Activated T-cell treated with anti-CD3 and anti-CD28 coated beads, Interleukin-2, amount 50 U/mL, for 72 hours (primary cell): ENCODE measurements around the gene YOD1. TPM values are rescaled to one million over a fixed set of nuclear protein-coding genes. Genes with fewer than 3 reads are reported as not detected.

Experiments used
- ATAC-seq, 2 donors: fragments of 150-1000 bp; cut with Tn5 transposase; replicated peaks in 1 of 2; 2 replicates each; pipeline ENCODE4 v1.10.0; 2021; ENCODE audit warnings: moderate library complexity in 2 of 2, mild to moderate bottlenecking in 1 of 2
- DNase-seq, 2 donors: peaks; one replicate each; pipeline ENCODE4 v3.0.0; 2021 to 2022; ENCODE audit warnings: mixed read lengths in 1 of 2
- H3K27ac Mint-ChIP-seq: one replicate; pipeline ENCODE4 v1.8.0; 2022; ENCODE audit warnings: mild to moderate bottlenecking, moderate library complexity, mixed read lengths
- H3K27me3 Mint-ChIP-seq: one replicate; pipeline ENCODE4 v1.8.0; 2022; ENCODE audit warnings: low read depth, mixed read lengths
- H3K36me3 Mint-ChIP-seq, 2 donors: one replicate each; pipeline ENCODE4 v1.8.0; 2022; ENCODE audit warnings: mixed read lengths in 2 of 2, mild to moderate bottlenecking in 1 of 2; ENCODE audit not compliant: insufficient read depth in 2 of 2
- H3K4me1 Mint-ChIP-seq: one replicate; pipeline ENCODE4 v1.8.0; 2022; ENCODE audit warnings: low read depth, mixed read lengths
- H3K4me3 Mint-ChIP-seq, 2 donors: one replicate each; pipeline ENCODE4 v1.8.0; 2022; ENCODE audit warnings: mild to moderate bottlenecking in 2 of 2, mixed read lengths in 2 of 2, moderate library complexity in 2 of 2
- H3K9me3 Mint-ChIP-seq, 2 donors: one replicate each; pipeline ENCODE4 v1.8.0; 2022; ENCODE audit warnings: mixed read lengths in 2 of 2
- total RNA-seq, 2 donors: library from RNA; stranded (reverse); gene quantifications; one replicate each; pipeline ENCODE4 v1.2.3, GENCODE V29; 2022

YOD1 gene
- total RNA-seq, 2 donors from 2014 or later, result 12.6 to 13.2 TPM

DNA sequence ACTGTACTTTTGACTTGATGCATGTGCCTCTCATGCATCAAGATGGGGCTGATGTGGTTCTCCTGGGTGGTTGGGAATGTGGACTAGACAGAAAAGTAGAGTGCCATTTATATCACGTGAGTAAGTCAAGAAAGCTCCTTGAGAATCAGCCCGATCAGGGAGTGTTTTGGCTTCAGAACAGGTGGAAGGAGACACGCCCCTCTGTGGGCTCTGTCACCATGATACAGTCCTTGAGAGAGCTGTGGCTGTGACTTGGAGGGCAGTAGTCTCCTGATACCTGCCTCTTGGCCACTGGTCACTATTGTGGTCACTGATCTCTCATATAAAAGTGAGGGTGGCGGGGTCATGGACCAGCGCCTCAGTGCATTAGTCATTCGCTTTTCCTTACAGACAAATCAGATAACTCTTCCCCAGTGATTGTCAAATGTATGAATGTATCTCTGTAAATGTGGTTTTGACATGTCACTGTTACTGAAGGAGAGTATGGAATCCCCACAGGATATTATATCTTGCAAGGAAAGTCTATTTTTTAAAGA, 28.8 kb upstream of the YOD1 start:
- H3K27ac Mint-ChIP-seq, result no peak overlapping the region
- H3K27me3 Mint-ChIP-seq, result peaks cover 10% of the 10 kb centered on the region
- H3K4me3 Mint-ChIP-seq, result no peak overlapping the region
- peaks cover 5% of the 10 kb centered on the region for H3K4me1 Mint-ChIP-seq
- ATAC-seq, result no peak
- DNase-seq, result no peak
- no peaks in the 10 kb centered on the region for H3K9me3 Mint-ChIP-seq
- no peaks in the 10 kb centered on the region for H3K36me3 Mint-ChIP-seq

DNA sequence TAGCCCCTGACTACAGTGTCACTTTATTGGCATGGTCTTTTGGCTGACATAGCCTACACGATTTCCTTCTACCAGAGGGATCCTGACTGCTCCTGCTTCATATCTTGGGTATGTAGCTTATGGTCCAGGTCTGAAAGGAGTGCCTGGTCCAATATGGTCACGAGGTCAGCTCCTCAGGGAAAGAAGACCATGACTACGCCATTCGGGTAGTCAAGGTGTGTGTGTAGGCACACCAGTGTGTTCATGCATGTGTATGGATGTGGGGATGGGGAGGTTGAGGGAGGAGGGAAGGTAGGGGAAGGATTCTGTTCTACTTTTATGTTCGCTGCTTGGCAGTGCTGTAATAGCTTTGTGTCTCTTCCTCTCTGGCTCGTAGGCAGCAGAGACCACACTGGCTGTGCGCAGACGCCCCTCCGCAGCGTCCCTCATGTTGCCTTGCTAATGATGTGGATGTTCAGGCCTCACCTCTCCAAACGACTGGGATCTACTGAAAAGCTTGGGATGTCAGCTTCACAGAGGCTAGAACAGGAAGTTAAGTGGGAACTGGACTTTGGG, 27.6 kb upstream of the YOD1 start:
- H3K4me1 Mint-ChIP-seq, result no peaks in the 10 kb centered on the region
- no peak overlapping the region for H3K4me3 Mint-ChIP-seq
- DNase-seq (no peak), ATAC-seq (no peak)
- H3K9me3 Mint-ChIP-seq, result no peaks in the 10 kb centered on the region
- peaks cover 8% of the 10 kb centered on the region for H3K27me3 Mint-ChIP-seq
- H3K36me3 Mint-ChIP-seq, result no peaks in the 10 kb centered on the region
- no peak overlapping the region for H3K27ac Mint-ChIP-seq

DNA sequence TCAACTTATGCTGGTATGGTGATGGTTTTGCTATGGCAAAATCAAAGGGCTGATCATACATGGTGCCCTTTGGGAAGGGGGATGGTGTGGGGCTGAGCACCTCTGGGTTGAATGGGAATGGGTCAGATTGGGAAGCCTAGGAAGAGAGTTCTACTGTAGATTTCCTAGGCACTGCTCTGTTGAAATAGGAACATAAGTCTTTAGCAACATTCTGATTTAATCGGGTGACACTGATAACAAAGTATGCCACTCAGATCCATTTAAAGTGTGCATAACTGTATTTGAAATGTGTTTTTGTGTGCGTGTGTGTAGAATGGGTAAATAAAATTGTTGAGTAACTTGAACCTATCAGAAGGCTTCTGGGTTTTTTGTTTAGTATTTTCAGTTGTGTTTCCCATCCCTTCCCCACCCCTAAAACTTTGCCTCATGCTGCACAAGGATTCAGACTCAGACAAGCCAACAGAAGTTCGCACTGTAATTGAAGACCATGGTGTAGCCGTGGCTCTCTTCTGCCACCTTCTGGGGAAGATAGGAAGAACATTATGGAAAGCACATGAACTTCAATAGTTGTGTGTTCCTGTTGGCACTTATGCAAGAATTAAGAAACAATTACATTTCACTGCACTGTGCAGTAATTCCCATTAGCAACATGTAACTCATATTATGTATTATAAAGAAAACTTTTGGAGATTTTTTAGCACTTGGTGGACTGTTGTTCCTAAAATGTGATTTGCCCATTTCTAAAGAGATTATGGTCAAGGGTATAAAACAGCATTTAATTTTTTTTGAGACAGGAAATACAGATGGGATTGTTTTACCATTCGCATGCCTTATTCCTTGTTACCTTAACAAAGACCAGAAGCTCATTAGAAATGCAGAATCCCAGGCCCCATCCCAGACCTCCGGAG, 26.7 kb upstream of the YOD1 start:
- Mint-ChIP-seq H3K27ac (no peak overlapping the region), H3K9me3 (no peaks in the 10 kb centered on the region), H3K36me3 (no peaks in the 10 kb centered on the region), H3K27me3 (no peaks in the 10 kb centered on the region), H3K4me1 (no peaks in the 10 kb centered on the region), H3K4me3 (no peak overlapping the region)
- ATAC-seq (peak; percentile 69 to 77), DNase-seq (peak; percentile 47 to 75)

DNA sequence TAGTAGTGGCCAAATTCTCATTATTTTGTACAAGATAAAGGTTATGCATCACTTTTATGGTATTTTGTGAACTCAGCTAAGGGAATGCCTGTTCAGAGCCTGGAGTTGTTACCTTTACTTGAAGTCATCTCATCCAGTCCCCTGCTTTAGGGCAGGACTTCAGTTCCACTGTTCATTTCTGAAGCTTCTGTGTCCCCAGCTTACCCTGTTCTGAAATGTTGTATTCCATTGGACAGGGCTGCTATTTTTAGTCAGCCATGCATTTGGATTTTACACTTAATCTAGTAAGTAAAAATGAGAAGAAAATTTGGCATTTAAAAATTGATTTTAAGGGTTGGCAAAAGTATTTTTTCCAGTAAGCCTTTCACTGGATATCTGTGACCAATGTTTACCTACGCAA, 26.0 kb upstream of the YOD1 start:
- no peak overlapping the region for H3K4me3 Mint-ChIP-seq
- no peak for ATAC-seq

DNA sequence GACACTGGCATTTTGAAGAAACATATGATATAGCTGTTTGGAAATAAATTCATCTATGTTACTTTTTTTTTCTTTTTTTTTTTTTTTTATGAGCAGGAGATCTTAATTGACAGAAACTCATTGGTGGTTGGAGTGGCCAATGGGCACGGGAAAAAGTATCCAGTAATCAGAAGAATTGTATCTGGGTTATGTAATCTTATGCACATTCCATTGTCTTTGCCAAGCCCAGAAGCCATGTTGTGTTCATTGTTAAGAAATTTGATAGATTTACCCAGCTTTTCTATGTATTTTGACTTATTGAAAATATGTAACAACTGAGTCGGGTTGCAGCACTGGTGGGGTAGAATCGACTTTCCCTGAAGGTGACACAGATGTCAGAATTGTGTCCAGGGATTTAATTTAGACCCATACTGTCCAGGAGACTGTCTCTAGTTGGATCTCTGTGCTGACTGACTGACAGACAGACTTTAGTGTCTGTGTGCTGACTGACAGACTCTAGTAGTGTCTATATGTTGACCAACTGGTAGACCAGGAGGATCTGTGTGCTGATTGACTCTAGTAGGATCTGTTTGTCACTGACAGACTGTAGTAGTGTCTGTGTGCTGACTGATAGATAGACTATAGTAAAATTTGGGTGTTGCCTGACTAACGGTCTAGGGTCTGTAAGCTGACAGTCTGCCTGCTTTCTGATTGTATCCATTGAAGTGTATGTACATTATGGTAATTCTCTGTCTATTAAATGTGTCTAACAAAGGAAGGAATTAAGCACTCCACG, 25.4 kb upstream of the YOD1 start:
- no peaks in the 10 kb centered on the region for H3K36me3 Mint-ChIP-seq
- DNase-seq, result no peak

More for the DNA sequence above, 26.0 kb upstream of the YOD1 start:
- DNase-seq, result no peak
- no peak overlapping the region for H3K27ac Mint-ChIP-seq
- no peaks in the 10 kb centered on the region for H3K9me3 Mint-ChIP-seq
- H3K4me1 Mint-ChIP-seq, result no peaks in the 10 kb centered on the region
- no peaks in the 10 kb centered on the region for H3K36me3 Mint-ChIP-seq
- no peaks in the 10 kb centered on the region for H3K27me3 Mint-ChIP-seq

DNA sequence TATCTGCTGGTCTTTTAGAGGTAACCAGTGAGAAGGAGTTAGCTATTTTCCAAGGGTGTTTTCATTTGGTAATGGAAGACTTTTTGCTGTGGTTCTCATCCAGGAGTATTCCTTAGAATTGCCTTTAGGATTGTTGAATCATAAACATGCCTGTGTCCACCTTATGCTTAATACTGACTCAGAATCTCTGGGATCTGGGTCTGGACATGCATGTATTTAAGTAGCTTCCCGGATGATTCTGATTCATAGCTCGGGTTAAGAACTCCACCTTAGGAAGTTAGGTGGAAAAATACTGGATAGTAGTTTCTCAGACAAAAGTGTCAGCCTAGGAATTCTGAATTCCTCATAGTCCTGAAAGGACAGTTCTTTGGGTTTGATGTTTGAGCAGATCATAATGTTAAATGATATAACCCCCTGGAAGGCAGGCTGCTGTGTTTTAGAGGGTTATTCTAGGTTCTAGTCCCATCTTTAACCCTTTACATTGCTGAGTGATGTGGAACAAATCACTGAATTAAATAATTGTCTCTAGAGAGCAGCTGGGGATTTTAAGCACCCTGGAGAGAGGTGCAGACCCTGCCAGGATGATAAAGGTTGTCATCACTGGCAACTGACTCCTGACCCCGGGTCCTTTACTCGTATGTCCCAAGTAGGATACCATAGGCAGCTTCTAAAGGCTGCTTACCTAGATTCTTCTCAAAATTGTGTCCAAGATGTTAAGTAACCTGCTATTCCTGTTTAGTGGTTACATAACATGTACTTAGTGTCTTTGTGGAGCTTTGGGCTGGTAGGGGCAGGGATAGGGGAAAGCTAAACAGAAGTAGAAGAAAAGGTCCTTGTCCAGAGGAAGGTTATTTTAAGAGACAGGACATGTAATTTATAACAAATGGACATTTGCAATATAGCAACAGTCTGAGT, 23.2 kb upstream of the YOD1 start:
- Mint-ChIP-seq H3K27me3 (no peaks in the 10 kb centered on the region), H3K9me3 (no peaks in the 10 kb centered on the region), H3K4me3 (no peak overlapping the region), H3K4me1 (peaks cover 21% of the 10 kb centered on the region), H3K36me3 (peaks cover 0 to under 1% of the 10 kb centered on the region in 2 donors), H3K27ac (no peak overlapping the region)
- DNase-seq, result no peak
- ATAC-seq, result no peak

More for the DNA sequence above, 25.4 kb upstream of the YOD1 start:
- H3K27ac Mint-ChIP-seq, result no peak overlapping the region
- no peak overlapping the region for H3K4me3 Mint-ChIP-seq
- H3K4me1 Mint-ChIP-seq, result peaks cover under 1% of the 10 kb centered on the region
- no peaks in the 10 kb centered on the region for H3K27me3 Mint-ChIP-seq
- no peak for ATAC-seq
- H3K9me3 Mint-ChIP-seq, result no peaks in the 10 kb centered on the region

DNA sequence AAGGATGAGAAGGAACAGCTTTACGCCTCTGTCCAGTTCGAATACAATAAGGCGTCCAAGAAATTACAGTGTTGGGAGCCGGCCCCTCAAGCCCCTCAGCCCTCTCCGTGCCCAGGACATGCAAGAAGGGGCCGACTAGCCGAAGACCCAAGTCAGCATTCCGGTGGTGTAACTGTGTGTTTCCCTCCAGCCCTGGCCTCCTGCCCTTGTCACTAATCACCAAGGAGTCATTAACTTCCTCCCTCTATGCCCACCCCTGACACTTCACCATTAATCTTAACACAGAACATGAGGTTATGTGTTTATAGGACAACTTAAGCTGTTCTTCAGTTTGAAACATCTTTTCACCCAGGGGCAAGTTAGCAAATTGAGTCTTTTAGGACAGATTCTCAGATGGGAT, 21.2 kb upstream of the YOD1 start:
- H3K4me3 Mint-ChIP-seq, result no peak overlapping the region
- ATAC-seq (no peak), DNase-seq (no peak)
- H3K36me3 Mint-ChIP-seq, result peaks cover 0 to 3% of the 10 kb centered on the region in 2 donors
- peaks cover 25% of the 10 kb centered on the region for H3K4me1 Mint-ChIP-seq
- no peaks in the 10 kb centered on the region for H3K9me3 Mint-ChIP-seq
- no peak overlapping the region for H3K27ac Mint-ChIP-seq
- H3K27me3 Mint-ChIP-seq, result no peaks in the 10 kb centered on the region

DNA sequence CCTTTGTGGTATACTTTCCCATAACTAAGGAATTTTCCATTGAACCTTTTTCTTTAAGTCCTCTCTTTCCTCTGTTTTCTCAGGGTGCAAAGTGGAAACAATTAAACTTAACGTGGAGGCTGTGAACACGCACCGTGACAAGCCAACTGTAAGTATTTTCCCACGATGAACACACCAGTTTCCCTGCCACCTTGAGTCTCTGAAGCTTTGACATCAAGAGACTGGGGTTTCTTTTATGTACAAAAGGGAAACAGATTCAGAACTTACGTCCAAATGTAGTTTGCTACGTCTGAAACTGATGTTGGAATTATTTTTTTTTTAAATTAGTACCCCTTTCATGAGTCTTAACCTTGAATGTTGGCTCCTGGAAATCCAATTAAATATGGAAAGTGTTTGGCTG, 20.4 kb upstream of the YOD1 start:
- Mint-ChIP-seq H3K27ac (no peak overlapping the region), H3K4me3 (no peak overlapping the region), H3K27me3 (no peaks in the 10 kb centered on the region), H3K4me1 (peaks cover 25% of the 10 kb centered on the region), H3K36me3 (peaks cover 0 to 3% of the 10 kb centered on the region in 2 donors), H3K9me3 (no peaks in the 10 kb centered on the region)
- no peak for DNase-seq
- no peak for ATAC-seq

DNA sequence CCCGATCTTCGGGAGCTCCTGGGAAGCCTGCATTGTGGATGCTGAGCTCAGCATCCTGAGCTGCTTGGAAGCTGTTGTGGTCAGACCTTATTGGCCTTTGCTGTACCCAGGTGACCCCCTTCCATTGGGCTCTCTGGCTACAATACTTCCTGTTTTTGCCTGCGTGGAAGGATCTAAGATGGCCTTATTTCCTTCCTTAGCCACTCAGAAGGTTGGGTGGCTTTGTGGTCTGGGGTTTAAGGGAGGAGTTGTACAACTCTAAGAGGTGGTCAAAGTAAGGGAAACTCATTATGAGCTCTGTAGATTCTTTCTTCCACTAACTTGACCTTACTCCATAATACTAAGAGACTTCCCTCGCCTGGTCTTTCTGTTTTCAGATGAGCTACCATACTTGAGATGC, 19.8 kb upstream of the YOD1 start:
- Mint-ChIP-seq H3K36me3 (peaks cover 0 to 3% of the 10 kb centered on the region in 2 donors), H3K27me3 (no peaks in the 10 kb centered on the region), H3K4me3 (no peak overlapping the region), H3K9me3 (no peaks in the 10 kb centered on the region), H3K27ac (peak overlapping the region; percentile 14), H3K4me1 (peaks cover 25% of the 10 kb centered on the region)
- DNase-seq, result no peak
- ATAC-seq, result peak; percentile 31 to 33

DNA sequence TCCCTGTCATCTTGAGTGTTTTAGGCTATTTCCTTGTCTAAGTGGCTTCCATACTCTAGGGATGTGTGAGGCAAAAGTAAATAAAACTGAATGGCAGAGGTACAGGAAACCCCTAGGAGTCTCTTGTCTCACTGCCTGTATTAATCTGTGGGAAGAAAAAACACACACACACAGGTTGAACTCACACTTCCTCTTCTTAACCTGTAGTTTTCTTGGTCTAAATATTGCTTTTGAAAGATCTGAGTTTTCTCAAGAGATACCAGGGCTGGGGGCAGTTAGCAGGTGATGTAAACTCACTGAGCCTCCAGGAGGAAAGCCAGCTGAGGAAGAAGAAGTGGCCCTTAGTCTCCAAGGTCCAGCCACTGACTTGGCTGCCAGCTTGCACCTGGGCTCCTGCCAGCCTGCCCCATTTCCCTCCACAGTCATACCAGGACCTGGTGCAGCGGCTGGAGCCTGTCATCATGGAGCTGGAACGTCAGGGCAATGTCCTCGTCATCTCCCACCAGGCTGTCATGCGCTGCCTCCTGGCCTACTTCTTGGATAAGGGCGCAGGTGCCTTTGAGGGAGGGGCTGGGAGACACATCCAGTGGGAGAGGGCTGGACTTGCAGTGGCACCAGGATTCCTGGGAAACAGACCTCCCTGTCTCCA, 19.0 kb upstream of the YOD1 start:
- ATAC-seq (no peak), DNase-seq (no peak)
- Mint-ChIP-seq H3K27ac (peak overlapping the region; percentile 7), H3K27me3 (no peaks in the 10 kb centered on the region), H3K9me3 (no peaks in the 10 kb centered on the region), H3K36me3 (peaks cover 0 to 3% of the 10 kb centered on the region in 2 donors), H3K4me1 (peaks cover 25% of the 10 kb centered on the region), H3K4me3 (no peak overlapping the region)

DNA sequence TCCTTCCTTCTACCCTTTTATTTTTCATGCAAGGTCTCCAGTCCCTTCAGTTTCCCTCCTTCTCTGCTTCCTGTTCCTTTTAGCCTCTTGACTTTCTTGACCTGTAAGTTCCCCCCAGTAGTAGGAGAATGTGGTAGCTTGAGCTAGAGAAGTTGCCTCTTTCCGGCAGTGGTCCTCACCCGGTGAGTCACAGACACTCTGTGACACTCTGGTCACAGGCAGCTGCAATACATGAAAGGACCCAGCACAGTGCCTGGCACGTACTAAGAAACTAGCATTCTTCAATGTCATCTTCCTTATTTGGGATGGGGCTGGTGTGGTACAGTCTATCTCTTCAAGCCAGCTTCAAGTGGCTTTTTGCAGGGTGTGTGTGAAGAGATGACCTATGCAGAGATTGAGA, 18.1 kb upstream of the YOD1 start:
- Mint-ChIP-seq H3K27ac (peak overlapping the region; percentile 4), H3K9me3 (no peaks in the 10 kb centered on the region), H3K27me3 (no peaks in the 10 kb centered on the region), H3K4me3 (no peak overlapping the region), H3K36me3 (peaks cover 0 to 3% of the 10 kb centered on the region in 2 donors), H3K4me1 (peaks cover 25% of the 10 kb centered on the region)
- DNase-seq (peak in 1 of 2 donors; percentile 30), ATAC-seq (peak; percentile 83 to 84)

DNA sequence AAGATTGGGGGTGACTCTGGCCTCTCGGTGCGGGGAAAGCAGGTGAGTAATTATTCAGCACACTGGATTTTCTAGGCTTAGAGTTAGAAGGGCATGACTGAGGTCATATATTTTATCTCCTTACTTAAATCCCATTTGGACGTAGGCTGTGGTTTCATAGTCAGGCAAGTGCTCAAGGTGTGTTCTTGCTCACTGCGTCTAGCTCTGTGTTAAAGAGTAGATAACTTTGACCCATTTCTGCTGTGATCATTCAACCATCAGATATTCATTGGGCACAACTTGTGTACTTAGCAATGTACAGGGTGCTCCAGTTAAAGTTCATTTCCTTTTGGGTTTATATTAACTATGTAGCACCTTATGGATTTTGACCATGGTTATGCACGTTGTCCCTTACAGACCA, 16.7 kb upstream of the YOD1 start:
- DNase-seq (no peak), ATAC-seq (no peak)
- Mint-ChIP-seq H3K4me3 (no peak overlapping the region), H3K27me3 (no peaks in the 10 kb centered on the region), H3K9me3 (no peaks in the 10 kb centered on the region), H3K4me1 (peaks cover 25% of the 10 kb centered on the region), H3K27ac (no peak overlapping the region), H3K36me3 (peaks cover 0 to 3% of the 10 kb centered on the region in 2 donors)
